Measurements from ENCODE around the gene NPL. TPM values are rescaled to one million over a fixed set of nuclear protein-coding genes. Genes with fewer than 3 reads are reported as not detected.

NPL gene
- total RNA-seq, 1 donor from 2014 or later = 9.1 TPM

- Mint-ChIP-seq H3K27me3 (ENCODE audit: low read depth) (no peaks in the 10 kb centered on the region), H3K9me3 (no peaks in the 10 kb centered on the region), H3K4me3 (no peak overlapping the region), H3K4me1 (no peaks in the 10 kb centered on the region), H3K36me3 (ENCODE audit: low read depth) (no peaks in the 10 kb centered on the region), H3K27ac (ENCODE audit: unreplicated experiment) (no peak overlapping the region)
- TF ChIP-seq, protein P1, sequence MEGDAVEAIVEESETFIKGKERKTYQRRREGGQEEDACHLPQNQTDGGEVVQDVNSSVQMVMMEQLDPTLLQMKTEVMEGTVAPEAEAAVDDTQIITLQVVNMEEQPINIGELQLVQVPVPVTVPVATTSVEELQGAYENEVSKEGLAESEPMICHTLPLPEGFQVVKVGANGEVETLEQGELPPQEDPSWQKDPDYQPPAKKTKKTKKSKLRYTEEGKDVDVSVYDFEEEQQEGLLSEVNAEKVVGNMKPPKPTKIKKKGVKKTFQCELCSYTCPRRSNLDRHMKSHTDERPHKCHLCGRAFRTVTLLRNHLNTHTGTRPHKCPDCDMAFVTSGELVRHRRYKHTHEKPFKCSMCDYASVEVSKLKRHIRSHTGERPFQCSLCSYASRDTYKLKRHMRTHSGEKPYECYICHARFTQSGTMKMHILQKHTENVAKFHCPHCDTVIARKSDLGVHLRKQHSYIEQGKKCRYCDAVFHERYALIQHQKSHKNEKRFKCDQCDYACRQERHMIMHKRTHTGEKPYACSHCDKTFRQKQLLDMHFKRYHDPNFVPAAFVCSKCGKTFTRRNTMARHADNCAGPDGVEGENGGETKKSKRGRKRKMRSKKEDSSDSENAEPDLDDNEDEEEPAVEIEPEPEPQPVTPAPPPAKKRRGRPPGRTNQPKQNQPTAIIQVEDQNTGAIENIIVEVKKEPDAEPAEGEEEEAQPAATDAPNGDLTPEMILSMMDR (conservative IDR thresholded peaks at IDR 0.05) = no peak
- no peak for DNase-seq (ENCODE audit: low read depth, low spot score)
Measured at GRCh38 chr1:182770232-182770631, 19.3 kb upstream of the NPL start.

DNA sequence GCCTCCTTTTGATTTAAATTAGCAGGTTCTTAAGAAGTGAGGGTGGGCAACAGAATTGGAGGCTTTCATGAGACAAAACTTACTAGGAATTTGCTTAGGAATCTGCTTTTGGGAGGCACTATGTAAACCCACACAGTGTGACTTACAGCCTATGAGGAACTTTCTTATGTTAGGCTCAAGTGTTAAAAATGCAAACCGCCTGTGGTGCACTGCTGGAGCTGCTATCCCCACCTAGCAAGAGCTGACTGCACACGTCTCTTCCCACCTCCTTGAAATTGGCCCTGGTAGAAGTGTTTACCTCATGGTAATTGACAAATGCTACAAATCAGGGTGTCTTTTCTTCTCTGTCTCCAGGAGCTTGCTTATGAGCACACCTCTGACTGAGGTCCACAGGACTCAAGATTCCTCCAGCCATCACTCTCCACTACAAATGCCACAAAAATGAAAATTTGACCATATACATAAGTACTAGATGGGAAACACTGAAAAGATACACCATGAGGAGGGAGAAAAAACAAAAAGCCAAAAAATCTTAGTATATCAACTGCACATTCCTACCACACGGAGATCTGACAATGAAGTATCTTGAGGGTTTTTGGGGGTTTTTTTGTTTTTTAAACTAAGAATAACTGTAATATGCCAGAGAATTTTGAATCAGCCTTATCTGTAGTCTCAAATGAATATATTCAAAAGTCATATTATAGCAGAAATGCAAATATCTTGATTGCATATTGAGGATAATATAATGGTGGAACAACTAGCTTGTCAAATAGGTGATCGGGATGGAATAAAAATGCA is 18.2 kb upstream of the NPL start:
- Mint-ChIP-seq H3K9me3 (no peaks in the 10 kb centered on the region), H3K4me1 (no peaks in the 10 kb centered on the region), H3K27ac (ENCODE audit: unreplicated experiment) (no peak overlapping the region), H3K27me3 (ENCODE audit: low read depth) (no peaks in the 10 kb centered on the region), H3K4me3 (no peak overlapping the region), H3K36me3 (ENCODE audit: low read depth) (no peaks in the 10 kb centered on the region)
- DNase-seq (ENCODE audit: low read depth, low spot score) = no peak
- TF ChIP-seq, protein P1 (conservative IDR thresholded peaks at IDR 0.05) = peak; percentile 56

- Mint-ChIP-seq H3K36me3 (ENCODE audit: low read depth) (no peaks in the 10 kb centered on the region), H3K9me3 (no peaks in the 10 kb centered on the region), H3K27ac (ENCODE audit: unreplicated experiment) (no peak overlapping the region), H3K27me3 (ENCODE audit: low read depth) (no peaks in the 10 kb centered on the region), H3K4me1 (peaks cover 6% of the 10 kb centered on the region), H3K4me3 (no peak overlapping the region)
- TF ChIP-seq, protein P1 (conservative IDR thresholded peaks at IDR 0.05) = no peak
- no peak for DNase-seq (ENCODE audit: low read depth, low spot score)
Measured at GRCh38 chr1:182777386-182777785, 12.2 kb upstream of the NPL start.

DNA sequence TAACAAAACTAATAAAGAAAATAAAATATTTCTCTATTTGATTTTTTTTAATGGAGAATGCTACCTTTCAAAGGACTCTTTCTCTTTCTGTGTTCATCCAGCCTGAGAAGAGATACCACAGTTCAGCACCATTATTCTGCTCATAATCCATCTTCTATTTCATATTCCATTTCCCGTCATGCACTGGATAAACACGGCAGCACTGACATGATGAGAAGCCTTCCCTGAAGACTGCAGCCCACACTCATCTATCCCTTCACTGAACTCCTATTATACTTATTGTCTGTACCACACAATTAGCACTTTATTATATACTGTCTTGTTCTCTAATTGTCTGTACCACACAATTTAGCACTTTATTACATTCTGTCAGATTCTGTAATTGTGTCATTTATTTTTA is 10.7 kb upstream of the NPL start:
- H3K9me3 Mint-ChIP-seq = no peaks in the 10 kb centered on the region
- H3K36me3 Mint-ChIP-seq (ENCODE audit: low read depth) = no peaks in the 10 kb centered on the region
- H3K4me3 Mint-ChIP-seq = no peak overlapping the region
- no peaks in the 10 kb centered on the region for H3K27me3 Mint-ChIP-seq (ENCODE audit: low read depth)
- H3K4me1 Mint-ChIP-seq = peaks cover 12% of the 10 kb centered on the region
- no peak for DNase-seq (ENCODE audit: low read depth, low spot score)
- no peak overlapping the region for H3K27ac Mint-ChIP-seq (ENCODE audit: unreplicated experiment)
- TF ChIP-seq, protein P1 (conservative IDR thresholded peaks at IDR 0.05) = no peak

DNA sequence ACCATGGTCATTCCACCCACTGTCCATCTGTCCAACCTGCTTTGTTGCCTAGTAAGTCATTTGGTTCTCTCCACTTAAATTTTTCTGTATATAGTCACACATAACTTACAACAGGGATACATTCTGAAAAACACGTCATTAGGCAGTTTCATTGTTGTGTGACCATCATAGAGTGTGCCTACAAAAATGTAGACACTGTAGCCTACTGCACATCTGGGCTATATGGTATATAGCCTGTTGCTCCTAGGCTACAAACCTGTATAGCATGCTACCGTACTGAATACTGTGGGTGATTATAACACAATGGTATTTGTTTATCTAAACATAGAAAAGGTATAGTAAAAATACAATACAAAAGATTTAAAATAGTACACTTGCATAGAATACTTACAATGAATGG is 10.0 kb upstream of the NPL start:
- H3K27ac Mint-ChIP-seq (ENCODE audit: unreplicated experiment) = no peak overlapping the region
- no peaks in the 10 kb centered on the region for H3K27me3 Mint-ChIP-seq (ENCODE audit: low read depth)
- no peak for DNase-seq (ENCODE audit: low read depth, low spot score)
- no peaks in the 10 kb centered on the region for H3K36me3 Mint-ChIP-seq (ENCODE audit: low read depth)
- no peak overlapping the region for H3K4me3 Mint-ChIP-seq
- H3K9me3 Mint-ChIP-seq = no peaks in the 10 kb centered on the region
- H3K4me1 Mint-ChIP-seq = peaks cover 14% of the 10 kb centered on the region
- TF ChIP-seq, protein P1 (conservative IDR thresholded peaks at IDR 0.05) = no peak

All from neural crest cell (in vitro differentiated cells).